NCI-H82 treated with DMSO at 0.1 percent for 48 hours (cell line): ENCODE data around the gene PFKFB1.
"Not testable (repeated sequence)": the region's sequence is repeated elsewhere in the genome, so short reads cannot be mapped to it uniquely, and the experiment has no call there.

Experiments used
- DNase-seq: peaks from one replicate; lab custom pipeline; 2025; ENCODE audit not compliant: unreplicated experiment; lab: John Stamatoyannopoulos, UW

PFKFB1 gene

DNA sequence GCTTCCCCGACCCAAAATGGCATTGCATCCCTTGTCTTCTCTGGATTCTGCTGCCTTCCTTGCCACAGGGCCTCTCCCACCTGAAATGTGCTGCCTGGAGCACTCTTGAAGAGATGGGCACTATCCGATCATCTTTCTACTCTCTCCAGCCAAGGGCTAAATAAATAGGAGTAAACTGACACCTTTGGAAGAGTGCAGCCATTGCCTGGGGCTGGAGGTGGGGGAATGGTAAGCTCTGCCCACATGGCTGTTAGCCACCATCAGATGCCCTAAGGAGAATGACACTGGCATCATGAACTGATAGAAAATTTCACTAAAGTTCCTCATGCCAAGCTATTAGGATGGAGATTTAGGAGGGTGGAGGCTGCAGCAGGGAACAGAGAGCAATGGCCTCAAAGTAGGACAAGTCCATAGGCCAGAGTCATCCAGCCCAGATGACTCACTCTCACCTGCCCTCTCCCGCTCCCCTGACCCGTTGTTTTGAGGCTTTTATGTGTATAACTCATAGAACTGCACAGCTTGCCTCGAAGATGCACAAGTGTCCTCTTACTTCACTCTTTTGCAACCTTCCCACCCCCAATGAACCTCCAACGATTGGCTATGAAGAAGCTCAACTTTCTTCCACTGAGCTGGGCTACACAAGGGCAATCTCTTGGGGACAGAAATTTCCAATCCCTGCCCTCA is 822 bp upstream of the PFKFB1 start:
- DNase-seq: no peak

DNA sequence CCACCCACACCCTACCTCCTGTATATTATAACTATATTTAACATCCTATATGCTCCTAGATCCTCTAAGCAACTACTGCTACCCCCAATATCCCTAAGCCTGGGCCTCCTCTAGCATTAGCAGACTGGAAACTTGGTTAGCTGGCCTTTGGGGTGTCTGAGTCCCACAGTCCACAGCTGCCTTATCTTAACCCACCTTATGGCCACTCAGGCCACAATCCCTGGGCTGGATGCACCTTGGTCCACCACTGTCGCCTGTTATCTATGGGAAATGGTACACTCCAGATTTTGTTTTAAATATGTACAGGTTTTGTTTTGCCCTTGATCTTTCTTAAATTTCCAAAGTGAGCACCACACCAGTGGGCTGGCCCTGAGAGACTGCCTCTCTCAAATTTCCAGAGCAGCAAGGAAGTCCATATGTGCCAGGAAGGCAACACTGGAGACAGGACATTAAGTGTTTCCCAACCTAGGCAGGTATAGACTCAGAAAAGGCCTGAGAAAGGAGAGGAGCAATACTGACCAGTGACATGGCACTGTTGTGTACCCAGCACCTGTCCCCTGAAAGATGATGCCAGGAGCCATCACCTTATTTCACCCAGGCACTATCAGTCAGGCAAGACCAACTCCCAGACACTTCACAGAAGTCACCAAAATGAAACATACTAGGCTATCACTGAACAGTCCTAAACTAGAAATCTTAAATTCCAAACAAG is 921 bp downstream of the PFKFB1 start:
- DNase-seq: no peak

DNA sequence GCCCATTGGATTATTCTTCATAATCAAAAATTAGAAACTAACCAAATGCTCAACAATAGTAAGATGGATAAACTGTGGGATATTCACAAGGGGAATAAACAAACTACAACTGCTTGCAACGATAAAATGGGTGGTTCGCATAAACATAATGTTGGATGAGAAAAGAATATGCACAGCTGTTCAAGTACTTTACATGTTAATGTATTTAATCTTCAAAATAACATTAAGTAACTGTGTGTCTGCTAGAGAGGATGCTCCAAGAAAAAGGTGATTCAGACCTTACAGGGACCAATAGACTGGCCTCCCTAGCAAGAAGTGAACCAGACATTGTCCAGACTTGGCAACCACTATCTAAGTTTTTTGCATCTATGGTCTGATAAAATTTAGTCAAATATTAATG is 2.3 kb downstream of the PFKFB1 start:
- DNase-seq: no peak

DNA sequence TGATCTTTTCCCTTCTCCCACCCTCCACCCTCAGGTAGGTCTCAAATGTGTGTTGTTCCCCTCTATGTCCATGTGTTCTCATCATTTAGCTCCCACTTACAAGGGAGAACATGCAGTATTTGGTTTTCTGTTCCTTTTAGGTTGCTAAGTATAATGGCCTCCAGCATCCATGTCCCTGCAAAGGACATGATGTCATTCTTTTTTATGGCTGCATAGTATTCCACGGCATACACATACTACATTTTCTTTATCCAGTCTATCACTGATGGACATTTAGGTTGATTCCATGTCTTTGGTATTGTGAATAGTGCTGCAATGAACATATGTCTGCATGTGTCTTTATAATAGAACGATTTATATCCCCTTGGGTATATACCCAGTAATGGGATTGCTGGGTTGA is 10.7 kb downstream of the PFKFB1 start:
- not testable (repeated sequence) for DNase-seq

DNA sequence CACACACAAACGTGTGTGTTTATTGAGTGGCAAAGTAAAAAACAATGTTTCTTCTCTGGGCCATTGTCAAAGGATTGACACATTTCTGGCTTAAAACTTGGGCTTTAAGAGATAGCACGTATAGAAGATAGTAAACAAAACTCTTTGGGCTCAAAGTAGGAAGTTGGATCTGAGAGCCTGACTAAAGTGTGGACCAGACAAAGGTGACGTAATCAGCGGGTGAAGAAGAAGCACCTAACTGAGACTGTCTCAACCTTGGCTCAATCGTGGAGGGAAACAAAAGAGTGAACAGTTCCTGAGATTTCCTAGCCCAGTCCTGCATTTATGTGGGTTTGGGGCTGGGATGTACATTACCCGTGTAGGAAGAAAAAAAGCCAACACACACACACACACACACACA is 13.7 kb downstream of the PFKFB1 start:
- no peak for DNase-seq

DNA sequence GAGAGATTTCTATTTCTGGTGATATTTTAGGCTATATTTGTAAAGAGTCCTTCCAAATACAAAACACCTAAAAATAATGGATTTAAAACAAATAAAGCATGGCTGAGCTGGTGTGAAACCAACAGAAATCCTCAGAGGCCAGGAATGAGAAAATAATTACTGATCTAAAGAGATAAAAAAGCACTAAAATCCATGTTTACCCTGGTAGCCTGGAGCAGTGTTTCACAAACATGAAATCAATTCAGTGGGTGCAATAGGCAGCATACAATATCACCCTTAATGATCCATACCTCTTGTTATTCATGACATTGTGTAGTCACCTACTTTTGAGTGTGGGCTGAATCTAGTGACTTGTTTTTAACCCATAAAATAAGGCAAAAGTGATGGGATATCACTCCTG is 14.6 kb downstream of the PFKFB1 start:
- DNase-seq: no peak

DNA sequence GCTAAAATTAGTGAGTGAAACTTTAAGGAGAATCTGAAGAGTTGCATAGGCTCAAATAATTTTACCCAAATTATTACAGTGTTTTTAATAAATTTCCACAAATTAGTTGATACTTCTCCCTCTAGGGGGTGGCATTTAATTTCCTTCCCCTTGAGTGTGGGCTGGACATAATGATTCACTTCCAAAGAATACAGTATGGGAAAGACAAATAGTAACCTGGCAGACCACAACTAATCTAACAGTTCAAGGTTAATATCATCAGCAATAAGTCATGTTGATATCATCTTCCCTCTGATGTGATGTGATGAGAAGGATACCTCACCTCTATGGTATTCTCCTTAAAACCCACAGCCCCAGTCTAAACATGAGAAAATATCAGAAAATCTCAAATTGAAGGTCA is 15.5 kb downstream of the PFKFB1 start:
- no peak for DNase-seq

DNA sequence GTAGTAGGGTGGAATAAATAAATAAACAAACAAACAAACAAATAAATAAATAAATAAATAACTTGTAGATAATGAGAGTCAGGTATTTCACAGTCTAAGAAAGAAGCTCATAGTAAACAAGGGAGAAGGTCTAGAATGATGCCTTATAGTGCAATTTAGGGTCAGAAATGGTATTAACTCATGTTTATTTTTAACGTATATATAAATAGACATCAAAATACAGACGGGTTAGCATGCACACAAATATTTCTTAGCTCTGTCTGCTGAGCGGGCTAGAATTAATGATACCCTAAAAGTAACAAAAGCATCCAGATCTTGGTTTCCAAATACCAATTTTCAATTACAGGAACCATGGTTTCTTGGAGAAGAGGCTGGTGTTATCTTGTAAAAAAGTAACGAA is 16.6 kb downstream of the PFKFB1 start:
- no peak for DNase-seq

DNA sequence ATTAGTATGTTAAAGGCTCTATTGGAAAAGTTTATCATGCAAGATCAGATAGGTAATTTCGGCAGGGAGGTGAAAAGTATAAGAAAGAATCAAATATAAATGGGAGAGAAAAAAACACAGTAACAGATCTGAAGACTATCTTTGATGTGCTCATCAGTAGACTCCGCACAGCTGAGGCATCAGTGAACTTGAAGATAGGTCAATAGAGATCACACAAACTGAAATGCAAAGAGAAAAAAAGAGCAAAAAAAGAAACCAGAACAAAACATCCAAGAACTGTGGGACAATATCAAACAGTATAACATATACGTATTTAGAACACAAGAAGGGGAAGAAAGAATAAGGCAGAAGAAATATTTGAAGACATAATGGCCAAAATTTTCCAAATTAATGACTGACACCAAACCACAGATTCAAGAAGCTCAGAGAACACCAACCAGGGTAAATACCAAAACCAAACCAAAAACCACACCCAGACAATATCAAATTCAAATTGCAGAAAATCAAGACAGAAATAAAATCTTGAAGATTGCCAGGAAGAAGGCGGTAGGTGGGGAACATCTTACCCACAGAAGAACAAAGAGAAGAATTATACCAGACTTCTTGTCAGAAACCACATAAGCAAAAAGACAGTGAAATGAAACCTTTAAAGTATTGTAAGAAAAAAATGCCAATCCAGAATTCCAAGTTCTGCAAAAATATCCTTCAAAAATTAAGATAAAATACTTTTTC is 29.1 kb downstream of the PFKFB1 start:
- DNase-seq: no peak

DNA sequence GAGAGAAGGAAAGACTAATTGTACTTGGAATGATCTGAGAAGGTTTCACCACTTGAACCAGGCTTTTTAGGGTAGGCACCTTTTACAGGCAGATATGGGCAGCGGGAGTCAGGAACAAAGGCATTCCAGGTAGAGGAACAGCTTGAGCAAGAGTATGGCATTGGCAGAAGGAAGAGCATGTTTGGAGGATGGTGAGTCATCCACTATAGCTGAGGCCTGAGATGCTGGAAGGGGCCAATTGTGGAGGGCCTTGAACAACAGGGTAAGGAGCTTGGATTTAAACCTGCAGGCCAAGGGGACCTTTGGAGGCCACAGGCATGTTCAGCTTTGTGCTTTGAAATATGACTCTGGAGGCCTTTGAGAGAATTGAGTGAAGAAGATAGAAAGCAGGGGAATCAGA is 32.2 kb downstream of the PFKFB1 start:
- DNase-seq: no peak

DNA sequence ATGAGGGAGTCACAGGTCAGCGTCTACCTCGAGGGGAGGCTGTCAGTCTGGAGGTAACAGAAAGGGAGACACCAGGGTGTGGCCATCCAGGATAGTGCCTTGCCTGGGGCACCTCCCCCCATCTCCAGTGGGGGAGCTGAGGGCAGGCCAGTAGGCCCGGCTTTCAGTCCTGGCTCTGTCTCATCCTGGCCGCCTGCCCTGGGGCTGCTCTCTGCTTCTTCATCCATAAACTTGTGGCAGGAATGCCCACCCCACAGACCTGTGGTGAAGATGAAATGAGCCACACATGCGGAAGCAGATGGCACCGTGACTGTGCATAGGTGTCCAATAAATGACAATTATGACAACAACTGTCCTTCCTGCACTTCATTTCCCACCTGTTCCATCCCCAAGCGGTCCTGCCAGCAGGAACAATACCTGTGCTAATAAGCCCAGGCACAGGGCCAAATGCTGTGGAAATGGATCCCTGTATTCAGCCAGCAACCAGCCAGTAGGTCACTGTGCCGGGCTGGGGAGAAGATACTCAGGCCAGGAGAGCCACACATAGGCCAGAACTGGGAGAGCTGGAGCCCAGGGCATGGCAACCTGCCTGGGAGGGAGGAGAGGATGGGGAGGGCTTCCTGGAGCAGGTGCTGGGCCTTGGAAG is 43.1 kb downstream of the PFKFB1 start:
- DNase-seq: no peak

DNA sequence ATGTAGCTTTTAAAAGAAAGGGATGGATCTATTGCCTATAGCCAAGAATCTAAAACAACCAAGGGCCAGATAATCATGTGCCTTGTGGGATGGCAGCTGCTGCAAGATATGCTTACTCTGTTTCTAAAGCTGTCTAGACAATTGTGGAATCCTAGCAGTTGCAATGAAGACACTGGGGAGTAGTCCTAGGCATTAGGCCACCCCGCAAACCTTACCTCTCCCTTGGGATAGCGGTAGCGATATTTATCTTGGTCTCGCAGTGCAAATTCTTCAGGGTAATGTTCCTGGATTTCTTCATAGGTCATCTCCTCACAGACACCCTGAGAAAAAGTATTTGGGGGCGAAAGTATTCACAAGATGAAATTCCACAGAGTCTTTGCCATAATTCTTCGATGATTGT is 48.8 kb downstream of the PFKFB1 start:
- no peak for DNase-seq

DNA sequence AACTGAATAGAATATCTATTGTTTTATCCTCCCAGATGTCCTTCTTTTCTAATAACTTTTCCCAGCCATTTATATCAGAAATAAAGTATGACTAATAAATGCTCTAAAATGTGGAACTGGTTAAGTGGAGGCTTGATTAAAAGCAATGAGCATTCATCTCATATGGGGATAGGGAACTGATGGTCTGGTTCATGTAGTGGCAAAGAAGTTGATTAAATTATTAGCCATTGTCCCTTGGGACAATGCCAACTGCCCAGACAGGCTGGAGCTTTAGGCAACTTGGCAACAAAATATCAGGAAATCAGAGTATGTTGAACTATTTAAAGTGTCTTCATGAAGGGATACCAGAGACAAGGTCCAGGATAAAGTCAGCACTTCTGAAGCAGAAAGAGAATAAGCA is 49.2 kb downstream of the PFKFB1 start:
- DNase-seq: no peak

DNA sequence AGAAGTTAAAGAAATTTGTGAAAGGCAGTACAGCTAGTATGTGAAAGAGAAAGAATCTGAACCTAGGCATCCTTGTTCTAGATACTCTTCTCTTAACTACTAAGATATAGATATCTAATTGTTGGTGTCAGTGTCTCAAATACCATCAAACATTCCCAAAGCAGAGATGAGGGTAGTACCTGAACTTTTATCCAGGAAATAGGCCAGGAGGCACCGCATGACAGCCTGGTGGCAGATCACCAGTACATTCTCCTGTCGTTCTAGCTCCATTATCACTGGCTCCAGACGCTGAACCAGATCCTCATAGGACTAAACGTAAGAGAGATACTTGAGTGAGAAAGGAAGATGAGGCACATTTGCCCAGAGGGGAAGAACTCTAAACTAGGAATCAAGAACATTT is 56.6 kb downstream of the PFKFB1 start:
- no peak for DNase-seq

DNA sequence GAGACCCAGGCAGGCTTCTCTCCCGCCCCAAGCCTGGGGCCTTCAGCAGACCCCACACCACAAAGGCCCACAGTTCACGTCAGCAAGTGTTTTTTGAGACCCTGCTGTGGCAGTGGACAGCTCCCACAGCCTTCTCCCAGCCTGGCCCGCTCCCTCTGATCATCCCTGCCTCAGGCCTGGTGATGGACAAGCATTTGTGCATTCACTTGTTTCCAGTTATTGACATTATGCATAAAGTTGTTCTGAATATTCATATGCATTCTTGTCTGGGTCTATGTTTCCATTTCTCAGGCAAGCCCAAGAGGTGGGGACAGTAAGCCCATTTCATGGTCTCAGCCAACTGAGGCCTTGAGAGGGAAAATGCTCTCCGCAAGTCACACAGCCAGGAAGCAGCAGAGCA is 58.7 kb downstream of the PFKFB1 start:
- no peak for DNase-seq

DNA sequence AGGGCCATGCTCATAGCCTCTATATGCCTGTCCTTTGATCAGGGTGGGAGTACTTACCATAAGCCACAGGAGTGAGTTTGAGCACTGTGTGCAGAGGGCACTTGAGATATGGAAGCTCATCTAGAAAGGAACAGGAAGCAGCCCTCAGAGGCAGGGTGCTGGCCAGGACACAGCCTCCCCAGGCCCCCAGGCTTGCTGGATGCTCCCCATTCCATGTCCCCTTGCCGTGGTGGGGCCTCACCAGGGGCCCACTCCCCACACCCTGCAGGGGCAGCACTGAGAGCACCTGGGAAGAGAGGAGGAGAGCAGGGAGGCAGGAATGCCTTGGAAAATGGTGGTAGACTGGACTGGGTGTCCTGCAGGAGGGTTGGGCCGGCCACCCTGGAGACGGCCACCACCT is 59.1 kb downstream of the PFKFB1 start:
- no peak for DNase-seq

DNA sequence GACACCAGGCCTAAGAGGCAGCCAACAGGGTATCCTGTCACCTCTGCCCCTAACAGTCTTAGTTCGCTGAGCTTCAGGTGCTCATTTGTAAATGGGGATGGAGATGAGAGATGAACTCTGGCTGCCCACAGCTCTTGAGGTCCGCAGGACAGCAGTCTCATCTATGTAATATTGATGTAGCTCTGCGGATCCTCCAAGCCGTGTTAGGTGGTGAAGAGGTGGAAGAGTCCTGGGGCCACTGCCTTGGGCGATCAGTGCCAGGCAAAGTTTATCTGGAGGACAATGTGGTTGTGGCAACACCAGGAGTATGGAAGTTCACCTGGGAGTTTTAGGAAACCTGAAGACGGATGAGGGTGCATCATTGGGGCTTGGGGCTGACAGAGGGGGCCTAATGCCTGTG is 59.9 kb downstream of the PFKFB1 start:
- no peak for DNase-seq

DNA sequence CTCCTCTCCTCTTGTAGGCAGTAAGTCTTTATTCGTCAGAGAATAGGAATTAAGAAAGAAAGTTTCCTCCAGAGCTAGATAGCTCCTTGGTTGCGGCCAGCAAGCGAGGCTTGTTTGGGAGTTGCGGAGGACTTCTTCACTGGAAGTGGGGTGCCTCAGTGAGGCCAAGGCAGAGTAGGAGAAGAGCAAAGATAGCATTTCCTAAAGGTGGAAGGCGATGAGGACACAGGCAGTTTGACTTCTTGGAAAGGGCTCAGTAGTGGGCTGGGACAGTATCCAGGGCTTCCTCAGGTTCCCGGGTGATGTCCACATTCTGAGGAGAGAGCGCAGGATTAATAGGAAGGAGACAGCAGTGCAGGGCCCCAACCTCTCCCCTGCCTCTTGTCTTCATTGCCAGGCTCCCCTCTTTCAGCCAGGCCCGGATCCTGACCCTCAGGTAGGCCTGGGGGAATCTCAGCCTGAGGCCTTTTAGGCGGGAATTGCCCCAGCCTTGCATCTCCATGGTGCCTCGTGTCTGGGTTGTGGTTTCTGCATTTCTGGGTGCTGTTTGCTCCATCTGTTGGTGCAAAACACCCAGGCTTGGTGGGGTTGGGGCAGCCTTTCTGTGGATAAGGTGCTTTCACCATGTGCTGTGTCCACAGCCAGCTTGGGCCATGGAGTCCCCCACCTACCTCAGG is 60.7 kb downstream of the PFKFB1 start:
- DNase-seq: no peak

DNA sequence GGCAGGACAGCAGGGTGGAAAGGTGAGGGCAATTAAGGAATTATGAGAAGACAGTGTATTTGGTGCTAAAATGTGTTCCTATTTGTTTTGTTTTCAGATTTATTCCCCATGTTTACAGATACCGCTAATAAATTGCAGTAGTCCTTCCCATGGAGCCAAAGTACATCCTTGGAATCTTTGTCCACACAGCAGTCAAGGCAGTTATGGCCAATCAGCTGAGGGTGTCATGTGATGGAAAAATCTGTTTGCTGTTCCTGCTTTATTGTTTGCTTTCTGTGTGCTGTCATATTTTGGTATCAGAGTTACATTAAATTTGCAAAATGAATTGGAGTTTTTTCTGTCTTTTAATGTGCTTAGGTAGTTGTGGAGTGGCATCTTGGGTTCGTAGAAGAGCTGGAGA is 62.9 kb downstream of the PFKFB1 start:
- DNase-seq: no peak

DNA sequence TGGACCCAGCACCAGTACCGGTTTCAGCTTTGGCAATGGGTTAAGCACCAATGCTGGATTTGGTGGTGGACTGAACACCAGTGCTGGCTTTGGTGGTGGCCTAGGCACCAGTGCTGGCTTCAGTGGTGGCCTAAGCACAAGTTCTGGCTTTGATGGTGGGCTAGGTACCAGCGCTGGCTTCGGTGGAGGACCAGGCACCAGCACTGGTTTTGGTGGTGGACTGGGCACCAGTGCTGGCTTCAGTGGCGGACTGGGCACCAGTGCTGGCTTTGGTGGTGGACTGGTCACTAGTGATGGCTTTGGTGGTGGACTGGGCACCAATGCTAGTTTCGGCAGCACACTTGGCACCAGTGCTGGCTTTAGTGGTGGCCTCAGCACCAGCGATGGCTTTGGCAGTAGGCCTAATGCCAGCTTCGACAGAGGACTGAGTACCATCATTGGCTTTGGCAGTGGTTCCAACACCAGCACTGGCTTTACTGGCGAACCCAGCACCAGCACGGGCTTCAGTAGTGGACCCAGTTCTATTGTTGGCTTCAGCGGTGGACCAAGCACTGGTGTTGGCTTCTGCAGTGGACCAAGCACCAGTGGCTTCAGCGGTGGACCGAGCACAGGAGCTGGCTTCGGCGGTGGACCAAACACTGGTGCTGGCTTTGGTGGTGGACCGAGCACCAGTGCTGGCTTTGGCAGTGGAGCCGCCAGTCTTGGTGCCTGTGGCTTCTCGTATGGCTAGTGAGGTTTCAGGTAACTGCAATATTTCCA is 63.5 kb downstream of the PFKFB1 start:
- DNase-seq: no peak

DNA sequence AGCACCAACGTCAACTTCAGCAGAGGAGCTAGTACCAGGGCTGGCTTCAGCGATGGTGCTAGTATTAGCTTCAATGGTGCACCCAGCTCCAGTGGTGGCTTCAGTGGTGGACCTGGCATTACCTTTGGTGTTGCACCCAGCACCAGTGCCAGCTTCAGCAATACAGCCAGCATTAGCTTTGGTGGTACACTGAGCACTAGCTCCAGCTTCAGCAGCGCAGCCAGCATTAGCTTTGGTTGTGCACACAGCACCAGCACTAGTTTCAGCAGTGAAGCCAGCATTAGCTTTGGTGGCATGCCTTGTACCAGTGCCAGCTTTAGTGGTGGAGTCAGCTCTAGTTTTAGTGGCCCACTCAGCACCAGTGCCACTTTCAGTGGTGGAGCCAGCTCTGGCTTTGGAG is 65.1 kb downstream of the PFKFB1 start:
- DNase-seq: no peak
